ENCODE measurements around the gene OMP. TPM values are rescaled to one million over a fixed set of nuclear protein-coding genes. Genes with fewer than 3 reads are reported as not detected.

OMP gene
- total and polyA plus RNA-seq, 2 experiments from 2014 or later, result not detected

GRCh38 chr11:77086521-77087472 lies 15.8 kb upstream of the OMP start:
- H3K9me2 ChIP-seq (replicated peaks; ENCODE audit: insufficient read depth), result no peaks in the 10 kb centered on the region
- TF ChIP-seq EZH2phosphoT487 (IDR thresholded peaks at IDR 0.05; ENCODE audit: low read depth, severe bottlenecking, unreplicated experiment), result no peak
- TF ChIP-seq EZH2 (IDR thresholded peaks at IDR 0.05; ENCODE audit: borderline replicate concordance), result no peak
- TF ChIP-seq CTCF (IDR thresholded peaks at IDR 0.05; ENCODE audit: poor library complexity), result no peak
- peak overlapping the region; percentile 89 for H3K27ac ChIP-seq
- peaks cover 19% of the 10 kb centered on the region for H3K79me2 ChIP-seq
- H3K4me1 ChIP-seq (ENCODE audit: insufficient read depth), result peaks cover 31% of the 10 kb centered on the region
- no peak overlapping the region for H2AFZ ChIP-seq
- no peaks in the 10 kb centered on the region for H3K9me3 ChIP-seq (ENCODE audit: low read depth)
- H3K36me3 ChIP-seq (replicated peaks; ENCODE audit: insufficient read depth, low read depth), result no peaks in the 10 kb centered on the region
- H4K20me1 ChIP-seq (ENCODE audit: insufficient read depth, poor library complexity, severe bottlenecking), result no peaks in the 10 kb centered on the region
- no peaks in the 10 kb centered on the region for H3K27me3 ChIP-seq
- DNase-seq (ENCODE audit: low spot score), result peak; percentile 75
- H3K4me3 ChIP-seq, result no peak overlapping the region
- WGBS (ENCODE audit: low lambda C conversion rate, missing lambda C conversion rate), result 64% methylated on average over 21 of the region's 23 CpGs
- H3K4me2 ChIP-seq, result peak overlapping the region; percentile 22

GRCh38 chr11:77087723-77088225 lies 14.9 kb upstream of the OMP start:
- Histone ChIP-seq H3K4me3 (no peak overlapping the region), H3K27me3 (no peaks in the 10 kb centered on the region), H3K36me3 (replicated peaks; ENCODE audit: insufficient read depth, low read depth) (no peaks in the 10 kb centered on the region), H3K79me2 (peaks cover 10% of the 10 kb centered on the region), H2AFZ (no peak overlapping the region), H3K9me3 (ENCODE audit: low read depth) (no peaks in the 10 kb centered on the region), H3K4me2 (peak overlapping the region; percentile 18), H3K9me2 (replicated peaks; ENCODE audit: insufficient read depth) (no peaks in the 10 kb centered on the region), H3K4me1 (ENCODE audit: insufficient read depth) (peaks cover 24% of the 10 kb centered on the region), H4K20me1 (ENCODE audit: insufficient read depth, poor library complexity, severe bottlenecking) (no peaks in the 10 kb centered on the region), H3K27ac (peak overlapping the region; percentile 73)
- no peak for DNase-seq (ENCODE audit: low spot score)
- 96% methylated on average over 9 of the region's 9 CpGs for WGBS (ENCODE audit: low lambda C conversion rate, missing lambda C conversion rate)
- no peak for TF ChIP-seq CTCF (IDR thresholded peaks at IDR 0.05; ENCODE audit: poor library complexity)
- TF ChIP-seq EZH2 (IDR thresholded peaks at IDR 0.05; ENCODE audit: borderline replicate concordance), result no peak
- TF ChIP-seq EZH2phosphoT487 (IDR thresholded peaks at IDR 0.05; ENCODE audit: low read depth, severe bottlenecking, unreplicated experiment), result no peak

GRCh38 chr11:77088236-77089003 lies 14.2 kb upstream of the OMP start:
- TF ChIP-seq CTCF (IDR thresholded peaks at IDR 0.05; ENCODE audit: poor library complexity) (no peak), EZH2phosphoT487 (IDR thresholded peaks at IDR 0.05; ENCODE audit: low read depth, severe bottlenecking, unreplicated experiment) (no peak), EZH2 (IDR thresholded peaks at IDR 0.05; ENCODE audit: borderline replicate concordance) (no peak)
- peaks cover 4% of the 10 kb centered on the region for H3K79me2 ChIP-seq
- H3K36me3 ChIP-seq (replicated peaks; ENCODE audit: insufficient read depth, low read depth), result no peaks in the 10 kb centered on the region
- 73% methylated on average over 11 of the region's 11 CpGs for WGBS (ENCODE audit: low lambda C conversion rate, missing lambda C conversion rate)
- H3K27me3 ChIP-seq, result no peaks in the 10 kb centered on the region
- H2AFZ ChIP-seq, result no peak overlapping the region
- H3K4me2 ChIP-seq, result no peak overlapping the region
- H3K27ac ChIP-seq, result peak overlapping the region; percentile 31
- H4K20me1 ChIP-seq (ENCODE audit: insufficient read depth, poor library complexity, severe bottlenecking), result no peaks in the 10 kb centered on the region
- no peaks in the 10 kb centered on the region for H3K9me3 ChIP-seq (ENCODE audit: low read depth)
- no peaks in the 10 kb centered on the region for H3K9me2 ChIP-seq (replicated peaks; ENCODE audit: insufficient read depth)
- DNase-seq (ENCODE audit: low spot score), result peak; percentile 55
- no peak overlapping the region for H3K4me3 ChIP-seq
- peaks cover 22% of the 10 kb centered on the region for H3K4me1 ChIP-seq (ENCODE audit: insufficient read depth)
